Activated naive CD4-positive, alpha-beta T cell treated with anti-CD3 and anti-CD28 coated beads, Interleukin-2, amount 10 ng/mL, durations not matched to agents 7 days and 5 days (primary cell): Measurements from ENCODE around the gene TRAF3IP3.

Source experiments
- CTCF ChIA-PET: fragments of 350-600 bp; sonication (Branson Sonifier 250); formaldehyde crosslinking; loops from one replicate; lab custom pipeline; 2021; ENCODE audit warnings: antibody characterized with exemption; lab: Charles Lee
- DNase-seq: peaks from one replicate; pipeline ENCODE4 v3.0.0-alpha.2; 2020
- H3K27ac Mint-ChIP-seq: one replicate; pipeline ENCODE4 v1.8.0; 2021; ENCODE audit warnings: mild to moderate bottlenecking, moderate library complexity, mixed read lengths
- H3K27me3 Mint-ChIP-seq: one replicate; pipeline ENCODE4 v1.8.0; 2021; ENCODE audit warnings: mild to moderate bottlenecking, mixed read lengths
- H3K36me3 Mint-ChIP-seq: one replicate; pipeline ENCODE4 v1.8.0; 2021; ENCODE audit warnings: mixed read lengths
- H3K4me1 Mint-ChIP-seq: one replicate; pipeline ENCODE4 v1.8.0; 2021; ENCODE audit warnings: mixed read lengths
- H3K4me3 Mint-ChIP-seq: one replicate; pipeline ENCODE4 v1.8.0; 2021; ENCODE audit warnings: mild to moderate bottlenecking, moderate library complexity, mixed read lengths
- H3K9me3 Mint-ChIP-seq: one replicate; pipeline ENCODE4 v1.8.0; 2021; ENCODE audit warnings: mixed read lengths

The TRAF3IP3 gene

DNA sequence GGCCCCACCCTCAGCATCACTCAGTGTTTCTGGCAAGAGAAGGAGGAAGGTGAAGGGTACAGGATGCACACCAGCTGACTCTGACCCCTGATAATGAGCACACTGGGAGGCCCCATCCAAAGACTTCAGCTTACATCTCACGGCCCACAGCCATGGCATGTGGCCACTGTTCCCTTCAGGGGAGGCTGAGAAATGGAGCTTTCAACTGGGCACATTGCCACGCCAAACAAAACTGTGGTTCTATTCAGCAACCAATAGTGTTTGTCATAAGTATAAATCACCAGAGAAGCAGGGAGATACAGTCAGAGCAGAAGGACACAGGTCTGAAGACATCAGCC, 12.7 kb upstream of the TRAF3IP3 start:
- Mint-ChIP-seq H3K9me3 (no peaks in the 10 kb centered on the region), H3K4me1 (peaks cover 43% of the 10 kb centered on the region), H3K36me3 (no peaks in the 10 kb centered on the region), H3K4me3 (no peak overlapping the region), H3K27ac (no peak overlapping the region), H3K27me3 (no peaks in the 10 kb centered on the region)
- DNase-seq, result no peak
- CTCF ChIA-PET, result interaction anchor here (1.0 to 1.5 kb wide), 5 partner anchors 25 to 171 kb away, joined by 3 to 7 read pairs (median 3); no protein-coding TSS in a partner anchor

DNA sequence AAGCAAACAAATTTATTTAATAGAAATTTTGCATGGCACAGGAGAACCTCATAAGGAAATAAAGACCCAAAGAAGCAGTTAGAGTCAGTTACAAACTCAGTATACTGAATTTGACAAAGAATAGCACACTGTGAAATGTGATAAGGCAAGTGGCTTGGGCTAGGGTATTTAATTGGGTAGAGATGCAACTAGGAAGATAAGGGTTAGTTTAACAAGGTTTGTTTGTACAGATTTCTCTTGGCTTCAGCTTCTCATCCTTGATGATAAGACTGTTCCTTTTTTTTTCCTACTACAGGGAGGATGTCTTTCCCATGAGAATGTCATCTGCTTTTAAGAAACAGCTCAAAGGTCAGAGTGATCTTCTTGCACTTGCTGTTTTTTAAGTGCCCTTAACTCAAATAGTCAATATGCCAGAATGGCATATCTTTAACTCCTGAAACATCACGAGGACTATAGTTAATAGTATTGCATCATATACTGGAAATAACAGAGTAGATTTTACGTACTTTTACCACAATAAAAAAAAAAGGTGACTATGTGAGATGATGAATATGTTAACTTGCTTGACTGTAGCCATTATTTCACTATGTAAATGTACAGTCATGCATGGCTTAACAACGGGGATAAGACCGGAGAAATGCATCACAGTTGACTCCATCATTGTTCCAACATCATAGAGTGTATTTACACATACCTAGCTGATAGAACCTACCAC, 9.2 kb upstream of the TRAF3IP3 start:
- Mint-ChIP-seq H3K27me3 (no peaks in the 10 kb centered on the region), H3K9me3 (no peaks in the 10 kb centered on the region), H3K36me3 (no peaks in the 10 kb centered on the region), H3K4me3 (no peak overlapping the region), H3K27ac (peak overlapping the region; percentile 25), H3K4me1 (peaks cover 71% of the 10 kb centered on the region)
- no peak for DNase-seq
- CTCF ChIA-PET, result interaction anchor here (0.6 to 6.2 kb wide), 14 partner anchors 10 to 179 kb away, joined by 3 to 40 read pairs (median 3); partner anchors contain the start of gene CAMK1G

DNA sequence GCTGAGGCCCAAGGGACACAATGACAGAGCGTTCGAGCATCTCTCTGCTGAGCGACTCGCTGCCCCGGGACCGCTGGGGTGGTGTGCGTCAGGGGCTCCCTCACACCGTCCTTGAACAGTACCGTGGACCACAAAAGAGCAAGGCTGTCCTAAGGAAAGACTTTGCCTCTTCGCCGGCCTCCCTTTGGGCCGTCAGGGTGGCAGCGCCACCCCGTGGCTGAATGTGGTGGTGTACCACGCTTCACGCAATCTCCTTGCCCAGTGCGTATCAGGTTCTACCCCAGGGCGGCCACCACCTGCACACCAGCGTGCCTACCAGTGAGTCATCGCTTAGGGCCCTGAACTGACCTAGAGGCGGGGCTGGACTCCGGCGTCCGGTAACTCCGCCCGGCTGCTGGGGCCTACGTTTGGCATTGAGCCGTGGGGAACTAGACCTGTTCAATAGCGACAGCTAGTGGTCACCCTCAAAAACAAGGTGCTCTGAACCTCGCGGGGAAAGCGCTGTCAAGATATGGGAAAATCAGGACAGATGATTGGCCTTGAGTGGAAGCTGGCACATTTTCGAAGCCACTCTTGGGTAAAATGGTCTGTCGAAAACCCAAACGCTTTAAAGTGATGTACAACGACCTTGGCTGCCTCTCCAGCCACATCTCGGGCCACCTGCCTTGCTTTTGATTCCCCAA, 8.1 kb upstream of the TRAF3IP3 start:
- H3K9me3 Mint-ChIP-seq, result no peaks in the 10 kb centered on the region
- DNase-seq, result peak; percentile 88
- no peaks in the 10 kb centered on the region for H3K36me3 Mint-ChIP-seq
- peak overlapping the region; percentile 66 for H3K4me3 Mint-ChIP-seq
- H3K27ac Mint-ChIP-seq, result peak overlapping the region; percentile 88
- peaks cover 72% of the 10 kb centered on the region for H3K4me1 Mint-ChIP-seq
- H3K27me3 Mint-ChIP-seq, result no peaks in the 10 kb centered on the region
- CTCF ChIA-PET, result interaction anchor here (0.7 to 6.7 kb wide), 45 partner anchors 9 to 179 kb away, joined by 3 to 96 read pairs (median 7); partner anchors contain the start of genes CAMK1G, G0S2 and TRAF3IP3

DNA sequence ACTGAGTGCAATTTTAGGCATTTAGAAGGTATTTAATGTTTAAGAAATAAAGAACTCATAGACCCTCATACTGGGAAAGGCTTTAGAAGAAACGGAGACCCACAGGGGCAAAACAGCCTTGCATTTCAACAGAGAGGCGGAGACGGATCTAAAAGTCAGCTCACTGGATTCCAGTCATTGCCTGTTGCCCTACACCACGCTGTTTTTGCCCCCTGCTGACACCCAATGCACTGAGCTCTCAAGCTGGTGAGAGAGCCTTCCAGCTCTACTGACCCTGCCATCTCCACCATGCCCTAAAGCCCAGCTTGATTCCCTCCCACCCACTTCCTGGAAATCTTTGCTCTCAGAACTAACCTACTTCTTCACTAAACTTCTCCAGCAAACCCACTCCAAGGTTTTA, 7.2 kb upstream of the TRAF3IP3 start:
- Mint-ChIP-seq H3K27me3 (no peaks in the 10 kb centered on the region), H3K36me3 (no peaks in the 10 kb centered on the region), H3K4me3 (no peak overlapping the region), H3K27ac (peak overlapping the region; percentile 88), H3K4me1 (peaks cover 72% of the 10 kb centered on the region), H3K9me3 (no peaks in the 10 kb centered on the region)
- DNase-seq, result no peak
- CTCF ChIA-PET, result interaction anchor here (0.6 to 6.7 kb wide), 46 partner anchors 8 to 304 kb away, joined by 3 to 96 read pairs (median 6); partner anchors contain the start of genes CAMK1G, G0S2 and TRAF3IP3

DNA sequence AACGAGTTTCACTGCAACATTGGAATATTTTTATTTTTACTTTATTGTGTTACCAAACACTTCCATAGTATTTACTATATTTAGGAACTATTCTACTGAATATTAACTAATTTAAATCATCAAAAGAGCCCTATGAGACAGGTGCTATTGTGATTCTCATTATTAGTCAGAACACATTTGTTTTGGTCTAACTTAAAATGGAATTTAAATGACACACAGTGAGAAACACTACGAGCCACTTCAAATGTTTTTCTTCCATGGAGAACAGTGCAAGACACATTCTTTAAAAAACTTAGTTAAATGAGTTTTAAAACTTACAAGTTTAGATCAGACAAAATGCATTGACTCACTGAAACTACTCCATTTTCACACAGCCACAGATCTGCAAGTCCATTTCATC, 6.6 kb upstream of the TRAF3IP3 start:
- no peak for DNase-seq
- no peaks in the 10 kb centered on the region for H3K27me3 Mint-ChIP-seq
- CTCF ChIA-PET, result interaction anchor here (0.7 to 6.7 kb wide), 32 partner anchors 8 to 181 kb away, joined by 3 to 96 read pairs (median 9); partner anchors contain the start of genes CAMK1G and TRAF3IP3
- H3K4me3 Mint-ChIP-seq, result no peak overlapping the region
- no peaks in the 10 kb centered on the region for H3K9me3 Mint-ChIP-seq
- peaks cover 76% of the 10 kb centered on the region for H3K4me1 Mint-ChIP-seq
- H3K27ac Mint-ChIP-seq, result peak overlapping the region; percentile 81
- H3K36me3 Mint-ChIP-seq, result no peaks in the 10 kb centered on the region

DNA sequence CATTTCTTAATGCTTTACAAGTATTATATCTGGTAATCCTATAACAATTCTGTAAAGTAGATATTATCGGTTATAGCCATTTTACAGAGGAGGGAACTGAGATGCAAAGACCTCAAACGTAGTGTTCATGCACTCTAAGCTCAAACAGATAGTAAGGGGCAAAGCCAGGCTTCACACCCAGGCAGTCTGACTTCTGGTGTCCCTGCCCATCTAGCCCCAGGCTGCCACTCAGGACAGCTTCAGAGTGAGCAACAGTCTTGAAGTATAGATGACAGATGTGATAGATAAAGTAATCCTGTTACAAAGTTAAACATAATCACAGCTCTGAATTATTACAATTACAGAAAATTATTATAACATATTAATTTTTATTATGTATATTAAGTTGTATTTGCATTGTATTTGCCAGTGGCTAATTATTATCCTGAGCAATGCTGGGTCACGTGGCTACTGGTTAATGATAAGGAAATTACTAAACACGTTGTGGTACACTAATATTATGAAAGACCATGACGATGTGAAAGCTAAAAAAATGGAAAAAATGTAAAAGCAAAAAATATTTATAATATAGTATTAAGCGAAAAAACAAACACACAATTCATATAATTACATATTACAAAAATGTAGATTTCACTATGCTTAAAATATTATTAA, 6.1 kb upstream of the TRAF3IP3 start:
- CTCF ChIA-PET, result interaction anchor here (1.0 to 6.7 kb wide), 15 partner anchors 9 to 181 kb away, joined by 3 to 96 read pairs (median 9); no protein-coding TSS in a partner anchor
- Mint-ChIP-seq H3K4me3 (no peak overlapping the region), H3K4me1 (peaks cover 79% of the 10 kb centered on the region), H3K27ac (peak overlapping the region; percentile 81), H3K36me3 (no peaks in the 10 kb centered on the region), H3K9me3 (no peaks in the 10 kb centered on the region), H3K27me3 (no peaks in the 10 kb centered on the region)
- DNase-seq, result no peak

DNA sequence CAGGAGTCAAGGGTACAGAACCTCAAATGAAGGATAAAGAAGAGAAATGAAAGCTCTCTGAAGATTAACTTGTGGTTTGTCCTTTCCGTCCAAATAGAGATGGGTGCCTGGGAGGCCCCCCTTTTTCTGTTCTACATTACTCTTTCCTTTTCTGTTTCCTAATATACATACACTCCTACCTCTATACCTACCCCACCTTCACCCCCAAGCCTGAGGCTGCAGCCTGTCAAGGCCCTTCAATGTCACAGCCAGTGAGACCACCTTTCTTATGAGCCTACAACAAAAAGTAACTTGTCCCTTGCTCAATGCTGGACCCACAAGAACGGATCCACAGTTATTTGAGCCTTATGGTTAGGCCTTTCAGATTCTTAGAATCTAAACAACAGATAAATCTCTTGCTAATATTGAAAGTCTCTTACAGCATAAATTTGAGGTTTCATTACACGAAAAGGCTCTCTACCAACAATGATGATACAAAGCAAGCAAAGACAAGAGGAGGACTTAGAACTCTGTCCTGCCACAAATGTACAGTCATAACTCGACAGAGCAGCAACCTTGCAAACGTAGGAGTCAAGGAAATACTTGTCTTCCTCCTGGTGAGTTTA, 4.1 kb upstream of the TRAF3IP3 start:
- H3K4me1 Mint-ChIP-seq, result peaks cover 84% of the 10 kb centered on the region
- peak overlapping the region; percentile 62 for H3K4me3 Mint-ChIP-seq
- CTCF ChIA-PET, result interaction anchor here (0.7 to 6.7 kb wide), 9 partner anchors 8 to 186 kb away, joined by 3 to 96 read pairs (median 4); no protein-coding TSS in a partner anchor
- peak; percentile 49 for DNase-seq
- no peaks in the 10 kb centered on the region for H3K9me3 Mint-ChIP-seq
- no peaks in the 10 kb centered on the region for H3K27me3 Mint-ChIP-seq
- H3K36me3 Mint-ChIP-seq, result peaks cover 13% of the 10 kb centered on the region
- peak overlapping the region; percentile 98 for H3K27ac Mint-ChIP-seq

DNA sequence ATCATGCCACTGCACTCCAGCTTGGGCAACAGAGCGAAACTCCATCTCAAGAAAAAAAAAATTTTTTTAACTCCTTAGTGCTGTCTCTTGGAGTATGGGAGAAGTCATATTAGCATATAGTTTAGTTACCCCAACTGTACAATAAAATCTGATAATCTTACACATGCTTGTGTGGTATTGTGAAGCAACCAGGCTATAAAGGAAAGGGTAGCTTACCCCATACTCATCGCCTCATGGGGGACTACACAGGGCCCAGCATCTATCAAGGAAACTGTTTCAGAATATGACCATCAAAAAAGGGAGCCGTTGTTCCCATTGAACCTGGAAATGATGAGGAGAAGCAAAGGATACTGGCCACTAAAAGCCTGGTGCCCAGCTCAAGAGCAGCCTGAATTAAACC, 3.0 kb upstream of the TRAF3IP3 start:
- H3K4me3 Mint-ChIP-seq, result peak overlapping the region; percentile 62
- H3K27ac Mint-ChIP-seq, result peak overlapping the region; percentile 98
- peaks cover 24% of the 10 kb centered on the region for H3K36me3 Mint-ChIP-seq
- no peak for DNase-seq
- H3K4me1 Mint-ChIP-seq, result peaks cover 73% of the 10 kb centered on the region
- no peaks in the 10 kb centered on the region for H3K9me3 Mint-ChIP-seq
- CTCF ChIA-PET, result interaction anchor here (1.0 to 6.7 kb wide), 4 partner anchors 15 to 187 kb away, joined by 3 to 96 read pairs (median 4); no protein-coding TSS in a partner anchor
- no peaks in the 10 kb centered on the region for H3K27me3 Mint-ChIP-seq

DNA sequence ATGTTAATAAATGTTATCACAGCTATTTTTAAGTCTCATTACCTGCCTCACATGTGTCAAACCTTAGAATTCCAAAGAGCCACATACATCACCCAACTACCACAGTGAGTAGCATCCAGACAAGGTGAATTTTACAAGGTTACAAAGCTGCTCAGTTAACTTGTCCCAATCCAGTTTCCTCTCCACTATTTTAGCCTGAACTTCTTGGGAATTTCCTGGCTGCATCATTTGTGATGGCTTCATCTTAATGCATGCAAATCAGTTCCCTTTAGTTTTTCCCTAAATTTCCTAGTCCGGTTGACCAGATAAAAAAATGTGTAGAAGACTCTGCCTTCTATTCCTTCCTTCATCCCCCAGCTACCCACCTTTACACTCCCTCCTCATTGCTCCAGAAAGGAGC, 597 bp upstream of the TRAF3IP3 start:
- H3K36me3 Mint-ChIP-seq, result peaks cover 48% of the 10 kb centered on the region
- H3K27me3 Mint-ChIP-seq, result no peaks in the 10 kb centered on the region
- peak overlapping the region; percentile 99 for H3K27ac Mint-ChIP-seq
- H3K4me1 Mint-ChIP-seq, result peaks cover 77% of the 10 kb centered on the region
- H3K4me3 Mint-ChIP-seq, result peak overlapping the region; percentile 99
- DNase-seq, result no peak
- no peaks in the 10 kb centered on the region for H3K9me3 Mint-ChIP-seq
- CTCF ChIA-PET, result interaction anchor here (0.6 to 3.8 kb wide), 6 partner anchors 12 to 155 kb away, joined by 3 to 60 read pairs (median 5); no protein-coding TSS in a partner anchor

DNA sequence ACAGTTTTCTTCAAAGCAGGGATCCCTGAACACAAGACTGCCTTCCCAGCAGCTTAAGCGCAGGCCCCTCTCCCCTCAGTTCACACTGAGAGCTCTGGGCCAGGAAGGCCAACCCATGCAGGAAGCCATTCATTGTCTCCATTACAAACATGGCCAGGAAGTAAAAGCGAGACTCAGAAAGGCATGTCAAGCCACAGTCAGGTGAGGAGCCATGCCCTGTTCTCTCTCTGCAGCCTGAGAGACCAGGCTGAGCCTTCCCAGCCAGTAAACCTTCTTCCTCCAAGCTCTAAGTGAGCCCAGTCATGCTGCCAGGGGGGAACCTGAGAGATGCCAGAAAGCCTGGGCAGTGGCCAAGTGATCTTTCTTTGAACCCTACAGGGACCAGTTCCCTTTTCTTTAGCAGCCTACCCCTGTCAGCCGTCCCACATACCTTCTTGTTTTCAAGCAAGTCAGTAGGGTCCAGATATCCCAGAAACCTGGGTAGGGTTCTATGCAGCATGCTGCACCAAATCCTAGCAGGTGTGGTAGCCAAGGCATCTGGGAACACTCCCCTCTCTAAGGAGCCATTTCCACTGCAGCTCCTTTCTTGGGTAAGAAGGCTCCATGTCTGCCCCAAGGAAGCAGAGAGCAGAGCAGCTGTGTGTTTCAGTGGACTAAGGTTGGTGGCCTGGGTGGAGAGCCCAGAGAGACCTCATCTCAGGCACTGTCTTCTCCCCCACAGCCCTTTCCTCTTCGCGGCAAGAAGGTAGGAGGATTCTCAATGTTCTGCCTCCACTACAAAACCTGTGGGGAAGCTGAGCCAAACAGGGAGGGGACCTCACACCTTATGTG, 977 bp downstream of the TRAF3IP3 start:
- H3K27ac Mint-ChIP-seq, result peak overlapping the region; percentile 99
- peak; percentile 62 for DNase-seq
- H3K9me3 Mint-ChIP-seq, result no peaks in the 10 kb centered on the region
- peak overlapping the region; percentile 99 for H3K4me3 Mint-ChIP-seq
- H3K36me3 Mint-ChIP-seq, result peaks cover 62% of the 10 kb centered on the region
- H3K4me1 Mint-ChIP-seq, result peaks cover 77% of the 10 kb centered on the region
- CTCF ChIA-PET, result interaction anchor here (0.6 to 3.8 kb wide), 5 partner anchors 9 to 128 kb away, joined by 3 to 60 read pairs (median 5); no protein-coding TSS in a partner anchor
- H3K27me3 Mint-ChIP-seq, result no peaks in the 10 kb centered on the region

DNA sequence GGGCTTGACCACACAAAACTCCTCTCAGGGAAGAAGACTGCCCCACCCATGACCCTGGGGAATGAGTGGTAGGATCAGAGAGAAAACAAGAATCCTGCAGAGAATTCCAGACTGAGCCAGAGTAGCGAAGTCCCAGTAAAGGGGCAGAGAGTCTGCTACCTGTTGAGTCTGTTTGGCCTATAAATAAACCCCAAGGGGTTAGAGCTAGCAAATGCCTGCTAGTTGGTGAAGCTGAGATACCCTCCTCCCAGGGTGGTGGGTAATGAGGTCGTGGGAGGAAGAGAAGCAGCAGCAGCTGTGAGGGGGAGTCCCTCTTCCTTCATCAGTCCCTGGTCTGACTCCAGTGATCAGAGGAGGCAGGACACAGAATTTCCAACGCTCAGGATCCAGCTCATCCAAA, 2.5 kb downstream of the TRAF3IP3 start:
- DNase-seq, result no peak
- H3K4me3 Mint-ChIP-seq, result peak overlapping the region; percentile 99
- peaks cover 77% of the 10 kb centered on the region for H3K4me1 Mint-ChIP-seq
- no peaks in the 10 kb centered on the region for H3K9me3 Mint-ChIP-seq
- H3K27me3 Mint-ChIP-seq, result no peaks in the 10 kb centered on the region
- CTCF ChIA-PET, result interaction anchor here (1.4 to 3.3 kb wide), 2 partner anchors 10 kb away, joined by 9 to 21 read pairs; no protein-coding TSS in a partner anchor
- peaks cover 77% of the 10 kb centered on the region for H3K36me3 Mint-ChIP-seq
- peak overlapping the region; percentile 67 for H3K27ac Mint-ChIP-seq

DNA sequence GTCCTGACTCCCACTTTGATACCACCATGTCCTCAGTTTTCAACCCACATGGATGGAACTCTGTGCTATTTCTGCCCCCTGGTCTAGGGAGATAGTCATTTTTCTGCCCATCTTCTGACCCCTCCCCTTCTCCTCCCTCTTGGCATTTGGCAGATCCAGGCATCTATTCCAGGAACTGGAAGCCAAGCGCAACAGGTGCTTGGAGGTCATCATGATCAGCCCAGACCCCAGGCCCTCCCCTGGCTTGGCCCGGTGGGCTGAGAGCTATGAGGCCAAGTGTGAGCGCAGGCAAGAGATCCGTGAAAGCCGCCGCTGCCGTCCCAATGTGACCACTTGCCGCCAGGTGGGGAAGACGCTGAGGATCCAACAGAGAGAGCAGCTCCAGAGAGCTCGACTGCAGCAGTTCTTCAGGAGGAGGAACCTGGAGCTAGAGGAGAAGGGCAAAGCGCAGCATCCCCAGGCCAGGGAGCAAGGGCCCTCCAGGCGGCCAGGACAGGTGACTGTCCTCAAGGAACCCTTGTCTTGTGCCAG, 4.0 kb downstream of the TRAF3IP3 start:
- Mint-ChIP-seq H3K9me3 (no peaks in the 10 kb centered on the region), H3K4me1 (peaks cover 76% of the 10 kb centered on the region), H3K27ac (peak overlapping the region; percentile 4), H3K4me3 (peak overlapping the region; percentile 22), H3K27me3 (no peaks in the 10 kb centered on the region), H3K36me3 (peaks cover 88% of the 10 kb centered on the region)
- CTCF ChIA-PET, result interaction anchor here (1.1 to 3.3 kb wide), 3 partner anchors 9 to 190 kb away, joined by 3 to 21 read pairs (median 4); no protein-coding TSS in a partner anchor
- no peak for DNase-seq
